ENCODE measurements around the gene KLHL26. TPM values are rescaled to one million over a fixed set of nuclear protein-coding genes. Genes with fewer than 3 reads are reported as not detected.
A peak's percentile ranks its signal among the peaks of the same experiment; 100 is the strongest.

KLHL26 gene
- total and polyA plus RNA-seq, 2 of the 13 experiments (the other 11 are each of a cell fraction or from before 2014, with no cell fraction given), result 1.5 to 1.7 TPM

GRCh38 chr19:18588611-18589379 is 48.0 kb upstream of the KLHL26 start, which contains the start of gene REX1BD (continued):
- peak; percentile 82 for TF ChIP-seq KDM3A (CRISPR knock-in tag; IDR thresholded peaks at IDR 0.05; ENCODE audit: low read depth)
- TF ChIP-seq DPF2 (CRISPR knock-in tag; IDR thresholded peaks at IDR 0.05; ENCODE audit: borderline replicate concordance, low read depth), result peak; percentile 22; the same call in 1 of the 2 replicates
- no peak; the same call in 1 of the 2 replicates for TF ChIP-seq NRL (CRISPR knock-in tag; IDR thresholded peaks at IDR 0.05; ENCODE audit: borderline replicate concordance)
- TF ChIP-seq CEBPG (CRISPR knock-in tag; IDR thresholded peaks at IDR 0.05), result 0 out of 2 replicates have a peak, but pooled peaks have one; percentile 4
- no peak for TF ChIP-seq ZFP36 (IDR thresholded peaks at IDR 0.05; ENCODE audit: borderline replicate concordance, low read depth, low read length, partially characterized antibody)
- TF ChIP-seq ADNP (CRISPR knock-in tag; IDR thresholded peaks at IDR 0.05), result no peak
- TF ChIP-seq KAT2B (IDR thresholded peaks at IDR 0.05; ENCODE audit: borderline replicate concordance, low read depth, low read length), result no peak
- peak; percentile 30 for TF ChIP-seq ISL2 (CRISPR knock-in tag; IDR thresholded peaks at IDR 0.05)
- TF ChIP-seq ZFY (CRISPR knock-in tag; IDR thresholded peaks at IDR 0.05), result peak; percentile 88
- peak; percentile 71 for TF ChIP-seq CCAR2 (optimal IDR thresholded peaks at IDR 0.05; ENCODE audit: low read depth, low read length)
- peak; percentile 25; the same call in 1 of the 2 replicates for TF ChIP-seq ZNF782 (CRISPR knock-in tag; IDR thresholded peaks at IDR 0.05; ENCODE audit: borderline replicate concordance)
- peak; percentile 65; the same call in 1 of the 2 replicates for TF ChIP-seq PPARG (CRISPR knock-in tag; conservative IDR thresholded peaks at IDR 0.05)
- TF ChIP-seq RFX1 (IDR thresholded peaks at IDR 0.05), result no peak
- TF ChIP-seq ZNF749 (CRISPR knock-in tag; IDR thresholded peaks at IDR 0.05; ENCODE audit: borderline replicate concordance), result no peak
- TF ChIP-seq ZNF724P (CRISPR knock-in tag; IDR thresholded peaks at IDR 0.05; ENCODE audit: borderline replicate concordance), result no peak
- TF ChIP-seq ZNF550 (CRISPR knock-in tag; IDR thresholded peaks at IDR 0.05; ENCODE audit: borderline replicate concordance), result no peak
- no peak for TF ChIP-seq MNT (IDR thresholded peaks at IDR 0.05)
- TF ChIP-seq ZNF512 (CRISPR knock-in tag; IDR thresholded peaks at IDR 0.05), result 0 out of 2 replicates have a peak, but pooled peaks have one; percentile 66
- TF ChIP-seq ZNF563 (CRISPR knock-in tag; IDR thresholded peaks at IDR 0.05), result no peak
- TF ChIP-seq STAG1 (CRISPR knock-in tag; IDR thresholded peaks at IDR 0.05), result peak; percentile 52
- peak; percentile 86 for TF ChIP-seq ZNF766 (CRISPR knock-in tag; IDR thresholded peaks at IDR 0.05; ENCODE audit: borderline replicate concordance)
- peak; percentile 89 for TF ChIP-seq POLR2AphosphoS5 (IDR thresholded peaks at IDR 0.05; ENCODE audit: low read depth, low read length)
- TF ChIP-seq SKI (IDR thresholded peaks at IDR 0.05; ENCODE audit: partially characterized antibody), result peak; percentile 40
- peak; percentile 21; the same call in 1 of the 2 replicates for TF ChIP-seq KLF6 (CRISPR knock-in tag; IDR thresholded peaks at IDR 0.05)
- TF ChIP-seq PRPF4 (IDR thresholded peaks at IDR 0.05; ENCODE audit: low read depth, low read length, poor library complexity, severe bottlenecking), result no peak
- no peak; the same call in 1 of the 2 replicates for TF ChIP-seq ZSCAN22 (CRISPR knock-in tag; IDR thresholded peaks at IDR 0.05)
- TF ChIP-seq ZNF234 (CRISPR knock-in tag; conservative IDR thresholded peaks at IDR 0.05), result peak; percentile 31; the same call in 1 of the 2 replicates
- TF ChIP-seq HNRNPUL1 (IDR thresholded peaks at IDR 0.05; ENCODE audit: low read depth, low read length), result peak; percentile 41; the same call in 1 of the 2 replicates
- 0 out of 2 replicates have a peak, but pooled peaks have one; percentile 14 for TF ChIP-seq SIX1 (CRISPR knock-in tag; IDR thresholded peaks at IDR 0.05; ENCODE audit: borderline replicate concordance)
- TF ChIP-seq ZNF34 (CRISPR knock-in tag; IDR thresholded peaks at IDR 0.05; ENCODE audit: borderline replicate concordance), result peak; percentile 93; the same call in 1 of the 2 replicates
